Ascending aorta (tissue), 2 donors: ENCODE results near the gene RNF166. TPM values are rescaled to one million over a fixed set of nuclear protein-coding genes. Genes with fewer than 3 reads are reported as not detected.

Experiments
- DNase-seq, 2 donors: peaks; one replicate each; pipeline ENCODE4 v3.0.0-alpha.2; 2019; ENCODE audit warnings: low spot score in 2 of 2
- H3K27ac ChIP-seq, 2 donors: fragments of 200-600 bp; sonication (generic); one replicate each; pipeline ENCODE4 v1.5.1; 2016 to 2017; ENCODE audit warnings: mild to moderate bottlenecking in 1 of 2
- H3K27me3 ChIP-seq: fragments of 200-600 bp; sonication (generic); one replicate; pipeline ENCODE4 v1.5.1; 2017
- H3K36me3 ChIP-seq, 2 donors: fragments of 200-600 bp; sonication (generic); one replicate each; pipeline ENCODE4 v1.5.1; 2016
- H3K4me1 ChIP-seq, 2 donors: fragments of 200-600 bp; sonication (generic); one replicate each; pipeline ENCODE4 v1.5.1; 2016 to 2017; ENCODE audit warnings: mild to moderate bottlenecking in 1 of 2
- H3K4me3 ChIP-seq, 2 donors: fragments of 200-600 bp; sonication (generic); one replicate each; pipeline ENCODE4 v1.5.1; 2016 to 2017; ENCODE audit warnings: mild to moderate bottlenecking in 1 of 2
- H3K9me3 ChIP-seq, 2 donors: fragments of 200-600 bp; sonication (generic); one replicate each; pipeline ENCODE4 v1.5.1; 2016
- intact Hi-C: fragments of 100-400 bp; cut with DNase I; formaldehyde crosslinking; loops from one replicate; pipeline ENCODE4 v1.15.1; 2023
- total RNA-seq: library from RNA; depleted of rRNA; stranded (reverse); fragments of >200 nt; gene quantifications from one replicate; pipeline ENCODE4 v1.1.0, GENCODE V29; 2016
- TF ChIP-seq, protein P1 (sequence below), 3 experiments: fragments of 200-600 bp in 2 of 3; fragments of 450-650 bp in 1 of 3; sonication (generic) in 2 of 3; IDR thresholded peaks; one replicate each; pipeline ENCODE4 v1.5.1; 2016 to 2019; ENCODE audit warnings: antibody characterized with exemption in 3 of 3, mild to moderate bottlenecking in 1 of 3, moderate library complexity in 1 of 3

Gene RNF166
- total RNA-seq, 1 donor from 2014 or later: 44.3 TPM

DNA sequence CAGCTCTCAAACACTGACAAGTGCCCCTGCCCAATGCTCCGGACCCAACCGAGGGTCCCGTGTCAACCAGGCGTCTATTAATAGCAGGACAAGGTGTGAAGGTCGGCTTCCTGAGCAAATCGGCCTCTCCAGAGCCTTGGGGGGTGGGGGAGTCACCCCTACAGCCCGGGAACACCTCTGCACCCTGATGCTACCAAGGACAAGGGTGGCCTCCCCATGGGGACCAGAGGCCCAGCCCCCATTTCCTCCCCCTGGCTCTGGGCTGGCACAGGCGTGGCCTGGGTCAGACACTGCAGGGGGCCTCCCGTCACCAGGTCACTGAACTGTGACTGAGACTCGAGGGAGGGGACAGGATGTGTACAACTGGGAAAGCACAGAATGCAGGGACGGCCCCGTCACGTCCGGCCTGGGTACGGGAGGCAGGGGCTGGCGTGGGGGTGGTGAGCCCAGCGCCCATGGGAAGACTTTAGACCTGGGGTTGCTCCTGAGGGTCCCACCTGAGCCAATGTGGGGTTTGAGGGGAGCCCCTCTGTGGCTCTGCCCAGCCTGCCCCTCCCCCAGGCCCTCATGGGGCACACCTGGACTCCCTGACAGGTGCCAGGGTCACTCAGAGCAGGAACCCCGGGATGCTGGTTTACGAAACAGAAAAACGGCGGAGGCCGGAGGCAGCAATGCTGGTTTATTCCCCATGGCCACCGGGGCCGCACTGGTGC lies 54.8 kb downstream of the RNF166 start:
- Histone ChIP-seq H3K4me3 (peak overlapping the region; percentile 63 to 84), H3K27ac (peak overlapping the region; percentile 0 to 17), H3K4me1 (peaks cover 0 to 11% of the 10 kb centered on the region in 2 donors), H3K27me3 (no peaks in the 10 kb centered on the region), H3K36me3 (peaks cover 10 to 28% of the 10 kb centered on the region in 2 donors), H3K9me3 (no peaks in the 10 kb centered on the region)
- DNase-seq: peak; percentile 50 to 79
- intact Hi-C loops: no loop called here
- TF ChIP-seq, protein P1, sequence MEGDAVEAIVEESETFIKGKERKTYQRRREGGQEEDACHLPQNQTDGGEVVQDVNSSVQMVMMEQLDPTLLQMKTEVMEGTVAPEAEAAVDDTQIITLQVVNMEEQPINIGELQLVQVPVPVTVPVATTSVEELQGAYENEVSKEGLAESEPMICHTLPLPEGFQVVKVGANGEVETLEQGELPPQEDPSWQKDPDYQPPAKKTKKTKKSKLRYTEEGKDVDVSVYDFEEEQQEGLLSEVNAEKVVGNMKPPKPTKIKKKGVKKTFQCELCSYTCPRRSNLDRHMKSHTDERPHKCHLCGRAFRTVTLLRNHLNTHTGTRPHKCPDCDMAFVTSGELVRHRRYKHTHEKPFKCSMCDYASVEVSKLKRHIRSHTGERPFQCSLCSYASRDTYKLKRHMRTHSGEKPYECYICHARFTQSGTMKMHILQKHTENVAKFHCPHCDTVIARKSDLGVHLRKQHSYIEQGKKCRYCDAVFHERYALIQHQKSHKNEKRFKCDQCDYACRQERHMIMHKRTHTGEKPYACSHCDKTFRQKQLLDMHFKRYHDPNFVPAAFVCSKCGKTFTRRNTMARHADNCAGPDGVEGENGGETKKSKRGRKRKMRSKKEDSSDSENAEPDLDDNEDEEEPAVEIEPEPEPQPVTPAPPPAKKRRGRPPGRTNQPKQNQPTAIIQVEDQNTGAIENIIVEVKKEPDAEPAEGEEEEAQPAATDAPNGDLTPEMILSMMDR (IDR thresholded peaks at IDR 0.05): no peak

DNA sequence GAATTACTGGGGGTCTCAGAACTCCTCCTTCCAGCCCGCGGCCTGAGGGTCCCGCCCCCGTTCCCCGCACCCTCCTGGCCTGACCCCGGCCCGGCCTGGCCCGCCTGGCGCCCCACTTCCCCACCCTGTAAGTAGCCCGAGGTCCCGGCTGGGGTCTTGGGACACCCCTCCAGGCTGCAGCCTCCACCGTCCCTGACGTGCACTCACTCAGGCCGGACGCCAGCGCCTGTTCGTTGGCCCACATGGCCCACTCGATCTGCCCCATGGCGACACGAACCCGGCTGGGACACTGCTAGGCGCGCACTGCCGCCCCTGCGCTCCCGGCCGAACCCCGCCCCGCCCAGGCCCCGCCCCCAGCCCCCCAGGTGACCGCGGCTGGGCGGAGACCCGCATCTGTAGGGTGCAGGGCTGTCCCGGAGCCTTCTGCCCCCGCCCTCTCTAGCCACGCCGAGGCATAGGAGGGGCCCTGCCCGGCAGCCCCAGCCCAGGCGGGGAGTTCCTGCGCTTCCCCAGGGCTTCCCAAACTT lies 55.4 kb downstream of the RNF166 start, which contains the start of gene CYBA:
Gene CYBA, minus strand, starts transcription at position 305 of the 527 bp plus-strand sequence. Its CDS starts 40 bp downstream, at position 265.
- H3K4me3 ChIP-seq: peak within 1 kb of the TSS; percentile 63 to 84
- no peaks in the 10 kb centered on the region for H3K9me3 ChIP-seq
- H3K27me3 ChIP-seq: no peaks in the 10 kb centered on the region
- H3K4me1 ChIP-seq: peaks cover 0 to 11% of the 10 kb centered on the region in 2 donors
- peak within 1 kb of the TSS; percentile 17 to 60 for H3K27ac ChIP-seq
- DNase-seq: peak; percentile 43 to 87
- peaks cover 10 to 23% of the 10 kb centered on the region in 2 donors for H3K36me3 ChIP-seq
- intact Hi-C loops: no loop called here
- TF ChIP-seq, protein P1 (IDR thresholded peaks at IDR 0.05): no peak

DNA sequence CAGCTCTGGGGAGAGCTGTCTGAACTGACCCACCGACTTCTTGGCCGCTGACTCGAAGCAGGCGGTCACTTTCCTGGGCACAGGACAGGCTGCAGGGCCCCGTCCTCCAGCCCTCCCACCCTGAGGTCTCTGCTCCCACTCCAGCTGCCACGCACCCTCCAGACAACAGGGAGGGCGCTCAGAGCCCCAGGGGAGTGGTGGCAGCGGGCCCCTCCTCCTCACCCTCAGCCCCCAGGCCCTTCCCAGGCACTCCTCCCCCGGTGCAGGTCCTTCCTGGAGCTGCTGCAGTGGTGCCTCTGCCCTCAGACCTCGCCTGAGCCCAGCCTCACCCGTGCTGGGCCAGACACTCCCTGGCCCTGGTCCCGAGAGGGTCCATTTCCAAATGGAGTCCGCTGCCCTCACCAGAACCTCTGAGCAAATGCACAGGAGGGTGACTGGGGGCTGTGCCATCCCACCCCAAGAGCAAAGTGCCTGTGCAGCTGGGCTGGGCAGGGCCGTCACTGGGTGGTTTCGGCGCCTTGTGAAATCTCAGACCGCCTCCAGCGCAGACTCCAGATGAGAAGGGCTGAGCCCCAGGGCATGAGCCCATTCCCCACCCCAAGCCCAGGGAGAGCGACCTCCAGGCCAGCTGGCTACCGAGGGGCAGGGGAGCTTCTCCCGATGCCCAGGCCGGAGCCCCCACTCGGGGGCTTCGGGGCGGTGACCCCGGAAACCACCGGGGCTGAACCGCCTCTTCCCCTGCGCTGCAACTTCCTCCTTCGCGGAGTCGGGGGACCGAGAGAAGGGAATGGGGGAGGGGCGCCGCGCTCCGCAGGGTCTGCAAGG lies 56.1 kb downstream of the RNF166 start:
- H3K4me3 ChIP-seq: peak overlapping the region; percentile 63 to 84
- TF ChIP-seq, protein P1 (IDR thresholded peaks at IDR 0.05): no peak
- no peaks in the 10 kb centered on the region for H3K9me3 ChIP-seq
- peaks cover 0 to 11% of the 10 kb centered on the region in 2 donors for H3K4me1 ChIP-seq
- no peaks in the 10 kb centered on the region for H3K27me3 ChIP-seq
- intact Hi-C loops: no loop called here
- H3K27ac ChIP-seq: peak overlapping the region; percentile 10 to 60
- H3K36me3 ChIP-seq: peaks cover 4 to 16% of the 10 kb centered on the region in 2 donors
- no peak for DNase-seq

DNA sequence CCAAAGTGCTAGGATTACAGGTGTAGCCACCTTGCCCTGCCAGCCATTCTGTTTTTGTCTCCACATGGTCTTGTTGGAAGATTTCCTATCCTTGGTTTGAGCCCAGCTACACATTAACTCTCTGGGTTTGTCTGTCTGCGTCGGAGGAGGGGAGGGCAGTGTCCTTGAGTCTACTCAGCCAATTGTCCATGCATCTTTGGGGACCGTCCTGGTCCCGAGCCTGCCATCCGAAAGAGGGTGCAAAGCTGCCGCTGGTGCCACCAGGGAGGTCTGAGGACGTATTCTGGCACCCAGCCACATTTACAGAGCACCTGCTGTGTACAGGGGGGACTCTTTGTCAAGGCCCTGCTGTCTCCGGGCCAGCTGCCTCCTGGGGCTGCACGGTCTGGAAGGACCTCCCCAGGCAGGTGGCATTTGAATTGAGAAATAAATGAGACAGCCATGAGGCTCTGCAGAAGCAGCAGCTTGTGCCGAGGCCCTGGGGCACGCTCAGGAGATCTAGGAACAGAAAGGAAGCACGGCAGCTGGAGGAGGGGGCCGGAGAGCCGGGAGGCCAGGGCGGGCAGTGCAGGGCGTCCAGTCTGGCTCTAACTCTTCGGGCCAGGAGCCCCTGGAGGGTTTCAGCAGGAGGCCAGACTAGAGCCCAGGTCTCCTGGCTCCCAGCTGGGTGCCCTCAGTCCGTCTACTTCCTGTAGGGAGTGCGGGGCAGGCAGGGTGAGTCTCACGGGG lies 56.8 kb downstream of the RNF166 start:
- Histone ChIP-seq H3K4me1 (peaks cover 0 to 11% of the 10 kb centered on the region in 2 donors), H3K4me3 (peak overlapping the region; percentile 63 to 84), H3K27me3 (no peaks in the 10 kb centered on the region), H3K9me3 (no peaks in the 10 kb centered on the region), H3K36me3 (peaks cover 0 to 8% of the 10 kb centered on the region in 2 donors), H3K27ac (peak overlapping the region; percentile 10 to 60)
- no peak for DNase-seq
- TF ChIP-seq, protein P1 (IDR thresholded peaks at IDR 0.05): no peak
- intact Hi-C loops: no loop called here
